HG03342 (cell line): ENCODE results near the gene KYAT1.

Source experiments
- ATAC-seq: cut with Tn5 transposase; IDR thresholded peaks from one replicate; pipeline ENCODE4 v1.9.1; 2021; ENCODE audit warnings: mild to moderate bottlenecking, moderate library complexity; ENCODE audit not compliant: unreplicated experiment

The KYAT1 gene

DNA sequence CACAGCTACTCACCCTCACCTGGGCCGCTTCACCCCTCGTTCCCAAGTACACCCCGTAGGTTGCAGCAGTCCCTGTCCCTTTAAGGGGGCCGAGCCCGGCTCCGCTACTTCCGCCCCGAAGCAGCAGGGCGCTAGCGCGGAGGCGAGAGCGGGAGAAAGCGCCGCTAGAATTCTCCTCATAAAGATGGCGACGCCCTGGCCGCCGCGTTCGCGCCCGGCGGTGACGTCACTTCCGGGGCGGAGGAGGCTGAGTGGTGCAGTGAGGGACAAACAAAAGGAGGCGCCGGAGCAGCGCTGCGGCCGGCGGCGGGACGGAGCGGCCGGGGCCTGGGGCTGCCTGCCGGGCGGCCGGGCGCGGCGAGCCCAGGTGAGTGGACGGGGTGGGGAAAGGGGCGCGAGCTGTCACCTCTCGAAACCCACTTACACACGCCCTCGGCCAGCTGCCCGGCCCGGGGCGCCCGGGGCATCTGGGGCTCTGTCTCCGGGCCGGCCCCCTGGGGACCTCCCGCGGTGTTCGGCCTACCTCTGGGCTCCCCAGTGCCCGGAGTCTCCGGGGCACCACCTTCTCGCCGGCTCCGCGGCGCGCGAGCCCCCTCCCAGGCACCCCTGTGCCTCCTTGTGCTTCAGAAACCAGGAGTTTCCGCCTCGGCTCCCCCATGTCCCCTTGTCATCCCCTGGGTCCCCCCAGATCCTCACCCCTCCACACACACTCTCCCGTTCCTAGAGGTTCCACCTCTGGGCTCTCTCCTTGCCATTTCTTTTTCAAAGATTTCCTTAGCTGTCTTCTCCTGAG lies at the start of gene KYAT1, which contains the start of gene LRRC8A:
KYAT1 (minus strand) TSS at position 67 of the 793 bp plus-strand sequence. CDS start 36,545 bp downstream, outside the sequence.
LRRC8A (plus strand) TSS at position 250 of the 793 bp plus-strand sequence. CDS start 25,032 bp downstream, outside the sequence.
- ATAC-seq = peak; percentile 85

DNA sequence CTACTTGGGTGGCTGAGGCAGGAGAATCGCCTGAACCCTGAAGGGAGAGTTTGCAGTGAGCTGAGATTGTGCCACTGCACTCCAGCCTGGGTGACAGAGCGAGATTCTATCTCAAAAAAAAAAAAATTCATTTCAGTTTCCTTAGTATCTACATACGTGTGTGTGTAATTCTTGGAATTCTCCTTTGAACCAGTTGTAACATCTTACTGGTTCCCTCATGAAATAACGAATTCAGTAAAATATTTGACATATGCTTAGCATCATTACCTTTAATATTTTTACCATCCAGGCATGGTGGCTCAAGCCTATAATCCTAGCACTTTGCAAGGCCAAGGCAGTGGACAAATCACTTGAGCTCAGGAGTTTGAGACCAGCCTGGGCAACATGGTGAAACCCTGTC lies 47.8 kb upstream of the KYAT1 start:
- no peak for ATAC-seq

DNA sequence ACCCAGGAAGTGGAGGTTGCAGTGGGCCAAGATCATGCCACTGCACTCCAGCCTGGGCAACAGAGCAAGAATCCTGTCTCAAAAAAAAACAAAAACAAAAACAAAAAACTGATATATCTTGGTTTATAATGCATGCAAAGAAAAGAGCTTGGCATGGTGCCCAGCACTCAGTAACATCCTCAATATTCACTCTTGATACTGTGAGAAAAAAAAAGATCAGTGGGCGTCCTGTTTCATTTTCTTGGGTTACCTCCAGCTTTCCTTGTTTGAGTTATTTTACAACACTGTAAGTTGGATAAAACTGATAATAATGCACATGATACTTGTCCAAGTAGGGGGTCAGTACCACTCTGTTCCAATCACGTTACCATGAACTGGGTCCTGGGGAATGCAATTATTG lies 46.9 kb upstream of the KYAT1 start:
- no peak for ATAC-seq

DNA sequence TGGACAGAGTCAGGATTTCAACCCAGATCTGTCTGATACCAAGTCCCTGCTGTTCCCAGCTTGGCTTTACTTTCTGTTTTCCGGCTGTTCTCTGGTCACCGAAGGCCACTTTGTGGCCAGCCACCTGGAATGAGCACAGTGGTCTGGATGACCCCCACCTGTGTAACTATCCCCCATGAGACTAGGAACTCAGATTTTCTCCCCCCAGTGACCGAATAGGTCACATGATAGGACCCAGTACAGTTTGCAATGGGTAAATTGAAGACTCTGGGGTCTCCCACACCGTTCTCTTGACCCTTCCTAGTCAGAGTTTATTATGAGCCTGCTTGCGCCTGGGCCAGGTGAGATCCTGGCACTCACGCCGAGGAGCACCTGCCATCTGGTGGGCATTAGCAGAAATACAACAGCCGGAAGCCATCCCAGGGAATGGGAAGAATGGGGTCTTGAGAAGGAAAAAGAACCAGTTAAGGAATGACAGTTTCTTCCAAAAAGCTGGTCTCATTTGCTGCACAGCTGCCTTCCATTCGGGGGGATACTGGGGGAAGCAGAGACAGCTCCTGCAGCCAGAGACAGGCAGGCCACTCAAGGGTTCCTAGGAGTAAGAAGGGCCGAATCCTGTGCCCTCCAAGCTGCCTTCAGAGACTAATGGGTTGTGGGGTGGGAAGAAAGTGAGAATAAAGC lies 46.1 kb upstream of the KYAT1 start:
- ATAC-seq = no peak

DNA sequence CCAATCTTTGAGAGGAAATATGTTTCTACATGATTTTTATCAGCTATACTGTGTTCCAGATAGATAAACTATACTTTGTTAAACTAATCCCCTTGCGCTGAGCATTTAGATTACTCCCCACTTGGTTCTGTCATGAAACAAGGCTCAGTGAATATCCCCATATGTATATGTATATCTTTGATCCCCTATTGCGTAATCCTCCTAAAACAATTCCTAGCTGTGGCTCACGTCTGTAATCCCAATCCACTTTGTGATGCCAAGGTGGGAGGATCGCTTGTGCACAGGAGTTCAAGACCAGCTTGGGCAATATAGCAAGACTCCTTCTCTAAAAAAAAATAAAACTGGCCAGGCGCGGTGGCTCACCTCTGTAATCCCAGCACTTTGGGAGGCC lies 41.7 kb upstream of the KYAT1 start:
- no peak for ATAC-seq

DNA sequence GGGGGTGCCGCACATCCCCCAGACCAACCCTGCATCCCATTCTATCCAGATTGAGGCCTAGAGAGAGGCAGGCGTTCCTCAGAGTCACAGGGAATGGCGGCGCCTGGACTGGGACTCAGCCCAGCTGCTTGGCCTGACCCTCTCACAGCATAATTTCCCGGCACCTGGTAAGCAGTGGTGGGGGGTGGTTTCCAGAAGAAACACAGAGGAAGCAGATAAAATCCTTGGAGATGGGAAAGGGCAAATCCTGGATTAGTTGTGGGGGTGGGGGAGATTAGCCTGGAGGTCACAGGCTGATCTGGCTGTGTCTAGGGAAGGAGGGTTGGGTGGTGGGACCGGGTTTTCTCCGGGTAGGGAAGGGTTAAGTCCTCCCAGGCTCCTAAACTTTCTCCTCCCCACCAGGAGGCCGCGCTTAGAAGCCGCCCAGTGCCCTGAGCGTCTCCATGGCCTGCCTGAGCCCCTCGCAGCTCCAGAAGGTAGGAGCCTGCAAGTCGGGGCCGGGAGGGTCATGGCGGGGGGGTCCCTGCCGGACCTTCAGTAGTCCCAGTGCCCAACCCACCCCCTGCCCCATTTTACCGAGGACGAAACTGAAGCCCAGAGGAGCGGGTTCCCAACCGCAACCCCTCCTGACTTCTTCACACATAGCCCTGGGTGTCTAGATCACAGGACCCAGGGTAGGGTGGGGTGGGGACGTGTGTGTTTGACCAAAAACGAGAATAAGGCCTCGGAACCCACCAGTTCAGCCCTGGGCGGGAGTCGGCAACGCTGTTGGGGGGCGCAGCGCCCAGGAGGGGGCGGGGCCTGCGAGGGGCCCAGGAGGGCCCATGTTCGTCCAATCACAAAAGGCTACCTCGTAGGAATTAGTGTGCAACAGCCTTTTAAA lies 40.4 kb upstream of the KYAT1 start:
- ATAC-seq = no peak

DNA sequence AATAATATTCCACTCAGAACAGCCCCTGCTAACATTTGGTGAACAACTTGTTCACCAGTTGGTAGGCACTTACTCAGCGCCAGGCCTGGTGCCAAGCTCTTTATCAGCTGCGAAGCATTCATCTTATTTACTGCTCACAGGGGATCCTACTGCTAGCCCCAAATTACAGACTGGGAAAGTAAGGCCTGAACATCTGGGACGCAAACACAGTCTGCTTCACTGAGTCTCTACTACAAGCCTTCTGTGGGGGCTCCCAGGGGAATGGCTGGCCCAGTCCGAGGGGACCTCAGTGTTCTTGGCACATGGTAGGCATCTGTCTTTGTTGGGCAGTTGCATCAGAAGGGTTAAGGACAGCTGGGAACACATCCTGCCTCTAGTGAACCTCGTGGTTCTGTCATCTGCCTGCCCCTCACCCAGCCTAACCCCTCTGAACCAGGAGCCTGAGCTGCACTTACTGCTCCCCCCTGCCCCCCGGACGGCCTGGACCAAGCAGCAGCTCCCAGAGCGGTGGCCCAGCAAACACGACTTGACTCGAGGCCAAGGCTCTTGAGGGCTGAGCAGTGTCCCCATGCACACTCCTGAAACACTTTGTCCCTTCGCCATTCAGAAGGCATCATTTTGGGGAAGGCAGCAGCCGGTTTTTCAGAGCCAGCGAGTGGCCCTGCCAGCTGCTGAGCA lies 38.8 kb upstream of the KYAT1 start, which contains the start of gene PHYHD1:
PHYHD1 (plus strand) TSS at position 602 of the 678 bp plus-strand sequence. CDS start 1,342 bp downstream, outside the sequence.
- ATAC-seq = no peak

DNA sequence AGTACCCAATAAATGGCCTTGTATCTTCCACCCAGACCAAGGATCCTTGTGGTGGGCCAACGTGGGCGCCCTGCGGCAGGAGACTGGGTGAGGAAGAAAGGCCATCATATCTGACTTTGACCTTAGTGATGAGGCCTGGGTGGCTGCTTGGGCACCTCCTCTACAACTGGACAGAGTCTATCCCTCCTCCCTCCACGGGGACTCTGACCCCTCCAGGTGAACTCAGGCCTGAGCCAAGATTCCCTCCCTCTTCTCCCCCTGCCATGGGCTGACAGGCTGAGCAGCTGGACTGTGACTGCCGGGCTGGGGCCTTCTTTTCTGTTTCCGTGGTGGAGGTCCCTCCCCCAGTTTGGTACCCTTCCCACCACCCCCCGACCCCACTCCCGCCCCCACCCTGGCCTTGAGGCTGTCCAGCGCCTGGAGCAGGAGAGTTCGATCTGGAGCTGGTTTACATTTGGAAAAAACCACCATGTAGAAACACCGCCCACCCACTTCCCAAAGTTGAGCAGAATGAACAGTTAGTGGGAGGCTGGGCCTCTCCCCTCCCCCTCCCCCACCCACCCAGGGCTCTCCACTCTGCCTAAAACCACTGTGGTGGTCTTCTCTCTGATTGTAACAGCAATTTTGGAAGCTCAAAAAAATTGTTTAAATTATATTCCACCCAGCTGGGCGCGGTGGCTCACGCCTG lies 37.8 kb upstream of the KYAT1 start:
- no peak for ATAC-seq

DNA sequence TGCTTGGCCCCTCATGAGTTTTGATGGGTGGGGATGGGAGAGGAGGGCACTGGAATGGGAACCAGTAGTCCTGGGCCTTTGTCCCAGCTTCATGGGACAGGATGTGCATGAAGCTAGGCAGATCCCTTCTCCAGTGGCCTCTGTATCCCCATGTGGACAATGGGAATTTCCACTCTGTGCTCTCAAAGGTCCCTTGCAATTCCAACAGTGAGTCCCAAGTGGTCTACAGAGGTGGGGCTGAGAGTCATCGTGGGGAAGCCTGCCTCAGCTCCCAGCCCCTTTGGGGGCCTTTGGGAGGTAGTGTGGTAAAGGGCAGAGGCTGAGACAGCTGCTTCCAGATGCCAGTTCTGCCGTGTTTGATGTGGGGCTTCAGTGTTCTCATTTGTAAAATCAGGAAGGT lies 37.2 kb upstream of the KYAT1 start:
- ATAC-seq = no peak

DNA sequence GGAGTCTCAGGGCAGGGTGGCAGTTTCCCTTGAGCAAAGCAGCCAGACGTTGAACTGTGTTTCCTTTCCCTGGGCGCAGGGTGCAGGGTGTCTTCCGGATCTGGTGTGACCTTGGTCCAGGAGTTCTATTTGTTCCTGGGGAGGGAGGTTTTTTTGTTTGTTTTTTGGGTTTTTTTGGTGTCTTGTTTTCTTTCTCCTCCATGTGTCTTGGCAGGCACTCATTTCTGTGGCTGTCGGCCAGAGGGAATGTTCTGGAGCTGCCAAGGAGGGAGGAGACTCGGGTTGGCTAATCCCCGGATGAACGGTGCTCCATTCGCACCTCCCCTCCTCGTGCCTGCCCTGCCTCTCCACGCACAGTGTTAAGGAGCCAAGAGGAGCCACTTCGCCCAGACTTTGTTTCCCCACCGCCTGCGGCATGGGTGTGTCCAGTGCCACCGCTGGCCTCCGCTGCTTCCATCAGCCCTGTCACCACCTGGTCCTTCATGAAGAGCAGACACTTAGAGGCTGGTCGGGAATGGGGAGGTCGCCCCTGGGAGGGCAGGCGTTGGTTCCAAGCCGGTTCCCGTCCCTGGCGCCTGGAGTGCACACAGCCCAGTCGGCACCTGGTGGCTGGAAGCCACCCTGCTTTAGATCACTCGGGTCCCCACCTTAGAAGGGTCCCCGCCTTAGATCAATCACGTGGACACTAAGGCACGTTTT lies 35.5 kb upstream of the KYAT1 start:
- no peak for ATAC-seq

DNA sequence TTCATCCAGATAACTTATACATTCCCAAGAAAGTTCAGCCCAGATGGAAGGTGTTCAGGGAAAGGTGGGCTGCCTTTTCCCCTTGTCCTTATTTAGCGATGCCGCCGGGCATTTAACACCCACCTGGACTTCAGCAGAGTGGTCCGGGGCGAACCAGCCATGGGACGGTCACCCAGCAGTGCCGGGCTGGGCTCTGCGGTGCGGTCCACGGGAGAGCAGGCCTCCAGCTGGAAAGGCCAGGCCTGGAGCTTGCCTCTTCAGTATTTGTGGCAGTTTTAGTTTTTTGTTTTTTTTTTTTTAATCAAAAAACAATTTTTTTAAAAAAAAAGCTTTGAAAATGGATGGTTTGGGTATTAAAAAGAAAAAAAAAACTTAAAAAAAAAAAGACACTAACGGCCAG lies 35.0 kb upstream of the KYAT1 start:
- no peak for ATAC-seq

DNA sequence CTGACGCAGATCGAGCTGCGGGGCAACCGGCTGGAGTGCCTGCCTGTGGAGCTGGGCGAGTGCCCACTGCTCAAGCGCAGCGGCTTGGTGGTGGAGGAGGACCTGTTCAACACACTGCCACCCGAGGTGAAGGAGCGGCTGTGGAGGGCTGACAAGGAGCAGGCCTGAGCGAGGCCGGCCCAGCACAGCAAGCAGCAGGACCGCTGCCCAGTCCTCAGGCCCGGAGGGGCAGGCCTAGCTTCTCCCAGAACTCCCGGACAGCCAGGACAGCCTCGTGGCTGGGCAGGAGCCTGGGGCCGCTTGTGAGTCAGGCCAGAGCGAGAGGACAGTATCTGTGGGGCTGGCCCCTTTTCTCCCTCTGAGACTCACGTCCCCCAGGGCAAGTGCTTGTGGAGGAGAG lies 34.5 kb upstream of the KYAT1 start:
- ATAC-seq = no peak

DNA sequence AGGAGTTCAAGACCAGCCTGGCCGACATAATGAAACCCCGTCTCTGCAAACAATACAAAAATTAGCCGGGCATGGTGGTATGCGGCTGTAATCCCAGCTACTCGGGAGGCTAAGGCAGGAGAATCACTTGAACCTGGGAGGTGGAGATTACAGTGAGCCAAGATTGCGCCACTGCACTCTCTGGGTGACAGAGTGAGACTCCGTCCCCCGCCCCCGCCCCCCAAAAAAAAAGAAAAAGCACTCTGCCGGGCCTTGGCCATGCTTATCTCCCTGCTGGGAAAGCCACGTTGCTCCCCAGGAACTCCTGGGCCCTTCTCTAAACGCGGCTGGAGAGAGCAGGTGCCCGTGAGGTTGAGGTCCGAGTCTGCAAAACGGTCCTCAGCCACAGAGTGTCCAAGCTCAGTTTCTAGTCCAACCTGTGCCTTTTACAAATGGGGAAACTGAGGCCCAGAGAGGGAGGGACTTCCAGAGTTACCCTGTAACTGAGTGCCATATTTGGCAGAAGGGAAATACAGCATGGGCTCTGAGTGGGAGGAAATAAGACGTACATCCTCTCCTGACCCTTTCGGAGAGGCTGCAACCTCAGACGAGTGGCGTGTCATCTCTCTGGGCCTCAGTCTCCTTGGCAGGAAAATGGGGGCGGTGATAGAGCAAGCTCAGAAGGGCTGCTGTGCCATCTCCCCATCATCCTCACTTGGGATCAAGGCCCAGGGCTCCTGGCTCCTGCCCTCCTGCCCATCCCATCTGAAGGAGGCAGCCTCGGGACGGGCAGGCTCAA lies 32.4 kb upstream of the KYAT1 start:
- ATAC-seq = no peak

DNA sequence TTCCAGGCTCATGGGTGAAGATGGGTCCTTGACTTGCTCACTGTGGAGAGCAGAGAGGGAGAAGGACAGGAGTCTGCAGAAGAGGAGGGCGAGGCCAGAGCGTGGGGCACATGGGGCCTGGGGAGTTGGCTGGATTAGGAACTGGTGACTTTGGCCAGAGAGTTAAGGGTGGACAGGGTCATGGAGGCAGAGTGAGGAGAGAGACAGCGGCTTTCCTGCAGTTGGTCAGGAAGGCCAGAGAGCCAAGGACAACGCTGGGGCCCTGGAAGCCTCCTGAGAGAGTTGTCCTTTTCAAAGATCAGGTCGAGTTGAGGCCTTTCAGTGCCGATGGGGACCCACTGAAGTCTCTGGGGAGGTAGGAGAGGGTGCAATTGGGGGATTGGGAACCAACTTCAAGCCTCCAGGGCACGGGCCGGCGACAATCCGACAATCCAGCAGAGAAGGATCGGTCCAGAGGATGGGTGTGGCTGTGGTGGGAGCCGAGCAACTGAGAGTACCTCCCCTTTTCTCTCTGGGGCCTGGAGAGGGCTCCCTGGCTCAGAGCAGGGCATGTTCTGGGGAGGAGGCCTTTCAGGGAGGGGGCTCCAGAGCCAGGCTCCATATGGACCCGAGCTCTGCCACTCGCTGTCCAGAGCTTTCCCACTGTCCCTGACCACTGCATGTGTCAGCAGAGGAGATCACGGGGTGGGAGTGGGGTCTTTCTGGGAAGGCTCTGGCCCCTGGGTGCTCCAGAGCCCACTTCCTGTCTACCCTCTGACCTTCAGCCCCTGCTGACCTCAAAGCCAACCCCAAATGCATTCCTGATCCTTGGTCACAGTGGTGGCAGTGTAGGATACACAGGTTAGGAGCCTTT lies 31.5 kb upstream of the KYAT1 start:
- no peak for ATAC-seq

DNA sequence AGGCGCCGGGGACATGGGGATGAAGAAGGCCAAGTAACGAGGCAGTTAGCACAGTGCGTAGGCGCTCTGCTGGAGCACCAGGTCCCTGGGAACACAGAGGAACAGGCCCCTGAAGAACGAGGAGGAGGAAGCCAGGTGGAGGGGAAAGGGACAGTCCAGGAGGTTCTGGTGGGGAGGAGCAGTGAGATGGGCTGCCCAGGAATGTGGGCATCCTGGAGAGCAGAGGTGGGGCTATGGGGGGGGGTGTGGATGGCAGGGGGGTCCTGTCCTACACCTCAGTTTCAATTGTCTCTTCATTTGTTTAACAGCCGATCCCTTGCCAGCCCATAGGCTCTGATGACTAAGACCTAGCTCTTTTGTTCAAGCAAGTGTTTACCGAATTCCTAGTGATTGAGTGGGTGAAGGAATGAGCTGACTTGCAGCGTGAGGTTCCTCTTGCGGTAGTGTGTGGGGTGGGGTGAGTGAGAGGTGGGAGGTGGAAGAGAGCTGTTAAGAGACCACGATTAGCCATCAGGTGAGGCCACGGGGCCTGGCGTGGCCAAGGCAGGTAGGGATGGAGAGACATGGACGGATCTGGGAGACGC lies 30.6 kb upstream of the KYAT1 start:
- no peak for ATAC-seq

DNA sequence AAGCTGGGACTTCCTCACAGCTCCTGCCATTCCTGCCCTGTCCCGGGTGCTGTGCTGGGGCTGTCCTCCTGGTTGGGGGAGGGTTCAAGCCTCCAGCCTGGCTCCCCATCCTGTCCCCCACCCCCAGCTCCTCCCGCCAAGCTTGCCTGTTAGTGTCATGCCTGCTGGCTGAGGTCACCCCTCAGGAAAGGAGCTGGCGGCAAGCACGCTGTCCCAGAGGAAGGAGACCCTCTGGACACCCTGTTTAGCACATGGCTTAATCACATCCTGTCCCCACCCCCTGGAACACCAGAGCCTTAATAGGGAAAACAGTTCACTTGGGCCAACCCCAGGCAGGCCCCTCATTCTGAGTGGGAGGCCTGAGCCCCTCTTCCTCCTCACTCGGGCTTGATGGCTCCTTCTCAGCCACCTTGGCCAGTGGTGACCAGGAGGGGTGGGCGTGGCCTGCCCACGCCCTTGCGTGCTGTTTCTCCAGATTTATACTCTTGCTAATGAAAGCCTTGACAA lies 29.8 kb upstream of the KYAT1 start:
- ATAC-seq = no peak

DNA sequence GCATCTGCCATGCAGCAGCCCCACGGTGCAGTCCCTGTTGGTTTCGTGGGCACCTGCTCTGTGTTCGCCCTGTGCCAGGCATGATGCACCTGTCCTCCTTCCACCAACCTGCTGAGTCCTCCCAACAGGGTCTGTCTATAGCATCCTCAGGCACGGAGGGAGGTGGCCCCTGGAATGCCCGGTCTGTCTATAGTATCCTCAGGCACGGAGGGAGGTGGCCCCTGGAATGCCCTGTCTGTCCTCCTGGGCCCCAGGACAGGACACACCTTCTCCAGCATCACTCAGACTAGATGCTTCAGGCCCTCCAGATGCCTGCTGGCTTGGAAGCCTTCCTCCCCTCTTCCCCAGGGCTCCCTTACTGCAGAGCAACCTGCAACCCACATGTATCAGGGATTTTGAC lies 29.2 kb upstream of the KYAT1 start:
- no peak for ATAC-seq
